Measurements from ENCODE around the gene ARRDC5. TPM values are rescaled to one million over a fixed set of nuclear protein-coding genes. Genes with fewer than 3 reads are reported as not detected.
"Not testable (repeated sequence)": the region's sequence is repeated elsewhere in the genome, so short reads cannot be mapped to it uniquely, and the experiment has no call there.

The ARRDC5 gene
- total RNA-seq, 1 experiment from 2014 or later, result not detected

DNA sequence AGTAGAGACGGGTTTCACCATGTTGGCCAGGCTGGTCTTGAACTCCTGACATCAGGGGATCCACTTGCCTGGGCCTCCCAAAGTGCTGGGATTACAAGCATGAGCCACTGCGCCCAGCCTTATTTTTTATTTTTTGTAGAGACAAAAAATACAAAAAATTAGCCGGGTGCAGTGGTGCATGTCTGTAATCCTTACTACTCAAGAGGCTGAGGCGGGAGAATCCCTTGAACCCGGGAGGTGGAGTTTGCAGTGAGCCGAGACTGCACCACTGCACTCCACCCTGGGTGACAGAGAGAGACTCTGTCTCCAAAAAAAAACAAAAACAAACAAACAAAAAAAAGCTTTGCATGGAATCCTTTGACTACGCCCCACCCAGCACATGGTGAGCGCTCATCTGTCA, 49.2 kb downstream of the ARRDC5 start:
- not testable (repeated sequence) for H4K91ac ChIP-seq (ENCODE audit: insufficient read length, low read depth, low read length); H2BK5ac ChIP-seq (ENCODE audit: insufficient read length, low read length); H3K9me3 ChIP-seq (ENCODE audit: control insufficient read depth, low read depth, low read length); H2AK5ac ChIP-seq (ENCODE audit: insufficient read length, low read length); H3K79me2 ChIP-seq (ENCODE audit: insufficient read depth, low read length); H3K4me3 Mint-ChIP-seq; H4K20me1 ChIP-seq (ENCODE audit: control insufficient read depth, insufficient read depth, insufficient read length); H2BK20ac ChIP-seq (ENCODE audit: low read depth, low read length, poor library complexity, severe bottlenecking); H3K23ac ChIP-seq (ENCODE audit: insufficient read length, low read depth, low read length); H3K27me3 Mint-ChIP-seq (ENCODE audit: low read depth); H3K14ac ChIP-seq (ENCODE audit: insufficient read depth, low read length); DNase-seq; H3K4me1 Mint-ChIP-seq; H3K9ac ChIP-seq (ENCODE audit: extremely low read depth, insufficient read length, low read length); H3K27ac Mint-ChIP-seq; H3K18ac ChIP-seq (ENCODE audit: insufficient read length, low read depth, low read length); H2BK15ac ChIP-seq (ENCODE audit: low read depth, low read length); H3K79me1 ChIP-seq (ENCODE audit: insufficient read depth, low read depth, low read length, poor library complexity, severe bottlenecking); H3K27ac ChIP-seq (ENCODE audit: insufficient read length, low read depth, low read length); H3K27me3 ChIP-seq (ENCODE audit: insufficient read depth, low read length); H3K4me1 ChIP-seq (ENCODE audit: insufficient read depth, low read length); H3K23me2 ChIP-seq (ENCODE audit: insufficient read length, low read depth, low read length, poor library complexity, severe bottlenecking); H2AFZ ChIP-seq (ENCODE audit: low read length); H3T11ph ChIP-seq (ENCODE audit: low read length); H2BK12ac ChIP-seq (ENCODE audit: insufficient read length, low read depth, low read length); H3K56ac ChIP-seq (ENCODE audit: insufficient read length, low read depth, low read length); H2BK120ac ChIP-seq (ENCODE audit: low read depth, low read length, poor library complexity, severe bottlenecking); H4K8ac ChIP-seq (replicated peaks; ENCODE audit: insufficient read length, low read depth, low read length); H3K4ac ChIP-seq (ENCODE audit: low read depth, low read length); H4K5ac ChIP-seq (ENCODE audit: insufficient read length, low read depth, low read length); H3K9me3 Mint-ChIP-seq; H3K4me2 ChIP-seq (ENCODE audit: insufficient read depth, insufficient read length, low read length)
- no CpG with 5 or more reads among the region's 8 CpGs for WGBS (ENCODE audit: extremely low coverage, insufficient read length, low lambda C conversion rate)
- peaks cover 12 to 51% (median 50%) of the 10 kb centered on the region in 3 experiments; a peak in 6 of 7 replicates for H3K36me3 Mint-ChIP-seq (ENCODE audit: insufficient read depth in 1 of 3, low read depth in 3 of 3)

Data from H9 (cell line).